ENCODE data around the gene DUT.

DNA sequence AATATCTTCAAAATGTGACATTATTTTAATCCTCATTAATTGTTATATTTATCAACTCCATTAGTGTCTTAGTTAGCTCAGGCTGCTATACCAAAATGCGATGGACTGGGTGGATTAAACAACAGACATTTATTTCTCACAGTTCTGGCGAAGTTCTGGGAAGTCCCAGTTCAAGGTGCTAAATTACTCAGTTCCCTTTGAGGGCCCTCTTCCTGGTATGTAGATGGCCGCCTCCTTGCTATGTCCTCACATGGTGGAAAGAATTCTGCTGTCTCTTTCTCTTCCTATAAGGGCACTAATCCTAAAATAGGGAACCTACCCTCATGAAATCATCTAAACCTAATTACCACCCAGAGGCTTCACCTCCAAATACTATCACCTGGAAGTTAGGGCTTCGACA is 38.8 kb upstream of the DUT start:
- TF ChIP-seq SREBF1 (IDR thresholded peaks at IDR 0.05; ENCODE audit: borderline replicate concordance, low read depth, low read length) (no peak), SP1 (CRISPR knock-in tag; IDR thresholded peaks at IDR 0.05) (no peak), SRSF7 (optimal IDR thresholded peaks at IDR 0.05; ENCODE audit: low read depth, low read length) (no peak), ZNF444 (CRISPR knock-in tag; IDR thresholded peaks at IDR 0.05) (no peak), EZH2 (IDR thresholded peaks at IDR 0.05; ENCODE audit: borderline replicate concordance, low read depth, low read length) (no peak), ATF7 (IDR thresholded peaks at IDR 0.05) (no peak), ZBTB7A (IDR thresholded peaks at IDR 0.05; ENCODE audit: borderline replicate concordance, control insufficient read depth, low read depth, low read length) (no peak), POLR2A (conservative IDR thresholded peaks at IDR 0.05) (no peak)
- TF ChIP-seq, protein P1, sequence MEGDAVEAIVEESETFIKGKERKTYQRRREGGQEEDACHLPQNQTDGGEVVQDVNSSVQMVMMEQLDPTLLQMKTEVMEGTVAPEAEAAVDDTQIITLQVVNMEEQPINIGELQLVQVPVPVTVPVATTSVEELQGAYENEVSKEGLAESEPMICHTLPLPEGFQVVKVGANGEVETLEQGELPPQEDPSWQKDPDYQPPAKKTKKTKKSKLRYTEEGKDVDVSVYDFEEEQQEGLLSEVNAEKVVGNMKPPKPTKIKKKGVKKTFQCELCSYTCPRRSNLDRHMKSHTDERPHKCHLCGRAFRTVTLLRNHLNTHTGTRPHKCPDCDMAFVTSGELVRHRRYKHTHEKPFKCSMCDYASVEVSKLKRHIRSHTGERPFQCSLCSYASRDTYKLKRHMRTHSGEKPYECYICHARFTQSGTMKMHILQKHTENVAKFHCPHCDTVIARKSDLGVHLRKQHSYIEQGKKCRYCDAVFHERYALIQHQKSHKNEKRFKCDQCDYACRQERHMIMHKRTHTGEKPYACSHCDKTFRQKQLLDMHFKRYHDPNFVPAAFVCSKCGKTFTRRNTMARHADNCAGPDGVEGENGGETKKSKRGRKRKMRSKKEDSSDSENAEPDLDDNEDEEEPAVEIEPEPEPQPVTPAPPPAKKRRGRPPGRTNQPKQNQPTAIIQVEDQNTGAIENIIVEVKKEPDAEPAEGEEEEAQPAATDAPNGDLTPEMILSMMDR (IDR thresholded peaks at IDR 0.05 in 2 of 3, conservative IDR thresholded peaks at IDR 0.05 in 1 of 3; ENCODE audit: insufficient read depth in 2 of 3, low read depth in 1 of 3, low read length in 3 of 3): no peak

Measured in K562 (cell line).